Measurements from ENCODE around the gene ABHD16A. TPM values are rescaled to one million over a fixed set of nuclear protein-coding genes. Genes with fewer than 3 reads are reported as not detected.

ABHD16A gene
- total and polyA plus RNA-seq, 2 of the 13 experiments (the other 11 are each of a cell fraction or from before 2014, with no cell fraction given) = 43.5 to 45.4 TPM

DNA sequence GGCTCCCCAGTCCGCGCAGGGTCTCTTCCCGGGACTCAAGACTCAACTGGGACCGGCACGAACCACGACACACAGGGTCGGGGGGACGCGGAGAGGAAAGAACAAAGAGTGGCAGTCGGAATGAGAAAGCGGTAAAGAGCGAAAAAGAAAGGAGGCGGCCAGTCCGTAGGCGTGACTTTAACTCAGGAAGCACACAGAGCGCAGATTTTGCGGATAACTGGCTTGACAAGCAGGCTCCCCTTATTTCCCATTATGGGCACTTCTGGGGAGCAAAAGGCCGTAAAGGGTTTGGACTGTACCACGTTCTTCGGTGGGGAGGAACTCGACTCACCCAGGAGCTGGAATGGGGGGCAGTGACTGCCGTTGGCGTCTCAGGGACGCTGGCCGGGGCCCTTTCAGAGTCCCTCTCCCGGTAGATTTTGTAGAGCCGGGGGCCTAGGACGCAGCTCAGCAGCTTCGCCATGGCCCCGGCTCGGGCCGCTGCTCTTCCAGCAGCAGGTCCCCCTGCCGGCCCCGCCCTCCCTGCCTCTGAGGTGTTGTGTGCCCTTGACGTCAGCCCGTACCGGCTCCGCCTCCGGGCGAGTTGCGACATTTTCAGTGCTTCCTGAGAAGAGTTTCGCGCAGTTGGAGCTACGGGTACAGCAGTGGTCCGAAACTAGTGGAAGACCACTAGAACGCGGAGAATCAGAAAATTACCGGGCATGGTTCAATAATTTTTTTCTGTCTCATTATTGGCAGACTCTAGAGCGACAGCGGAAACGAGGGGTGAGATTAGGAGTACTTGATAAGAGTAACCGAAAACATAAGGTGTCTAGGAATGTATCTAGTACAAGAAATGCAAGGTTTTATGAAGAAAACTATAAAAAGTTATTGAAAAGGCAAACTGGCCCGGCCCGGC, at the start of gene ABHD16A (continued):
- TF ChIP-seq, protein P1, sequence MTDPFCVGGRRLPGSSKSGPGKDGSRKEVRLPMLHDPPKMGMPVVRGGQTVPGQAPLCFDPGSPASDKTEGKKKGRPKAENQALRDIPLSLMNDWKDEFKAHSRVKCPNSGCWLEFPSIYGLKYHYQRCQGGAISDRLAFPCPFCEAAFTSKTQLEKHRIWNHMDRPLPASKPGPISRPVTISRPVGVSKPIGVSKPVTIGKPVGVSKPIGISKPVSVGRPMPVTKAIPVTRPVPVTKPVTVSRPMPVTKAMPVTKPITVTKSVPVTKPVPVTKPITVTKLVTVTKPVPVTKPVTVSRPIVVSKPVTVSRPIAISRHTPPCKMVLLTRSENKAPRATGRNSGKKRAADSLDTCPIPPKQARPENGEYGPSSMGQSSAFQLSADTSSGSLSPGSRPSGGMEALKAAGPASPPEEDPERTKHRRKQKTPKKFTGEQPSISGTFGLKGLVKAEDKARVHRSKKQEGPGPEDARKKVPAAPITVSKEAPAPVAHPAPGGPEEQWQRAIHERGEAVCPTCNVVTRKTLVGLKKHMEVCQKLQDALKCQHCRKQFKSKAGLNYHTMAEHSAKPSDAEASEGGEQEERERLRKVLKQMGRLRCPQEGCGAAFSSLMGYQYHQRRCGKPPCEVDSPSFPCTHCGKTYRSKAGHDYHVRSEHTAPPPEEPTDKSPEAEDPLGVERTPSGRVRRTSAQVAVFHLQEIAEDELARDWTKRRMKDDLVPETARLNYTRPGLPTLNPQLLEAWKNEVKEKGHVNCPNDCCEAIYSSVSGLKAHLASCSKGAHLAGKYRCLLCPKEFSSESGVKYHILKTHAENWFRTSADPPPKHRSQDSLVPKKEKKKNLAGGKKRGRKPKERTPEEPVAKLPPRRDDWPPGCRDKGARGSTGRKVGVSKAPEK (CRISPR knock-in tag; IDR thresholded peaks at IDR 0.05; ENCODE audit: borderline replicate concordance) = no peak
- TF ChIP-seq HOXA5 (CRISPR knock-in tag; IDR thresholded peaks at IDR 0.05) (peak; percentile 75; the same call in 1 of the 2 replicates), TP53 (CRISPR knock-in tag; conservative IDR thresholded peaks at IDR 0.05) (no peak), MIXL1 (CRISPR knock-in tag; IDR thresholded peaks at IDR 0.05) (peak; percentile 66), NFE2L1 (CRISPR knock-in tag; IDR thresholded peaks at IDR 0.05; ENCODE audit: borderline replicate concordance) (no peak), RBFOX2 (IDR thresholded peaks at IDR 0.05; ENCODE audit: low read depth, low read length) (peak; percentile 86), ZBTB21 (CRISPR knock-in tag; IDR thresholded peaks at IDR 0.05) (peak; percentile 94), ZNF33A (CRISPR knock-in tag; IDR thresholded peaks at IDR 0.05; ENCODE audit: borderline replicate concordance) (0 out of 2 replicates have a peak, but pooled peaks have one; percentile 58), SIN3B (IDR thresholded peaks at IDR 0.05; ENCODE audit: low read length) (no peak), RBM22 (optimal IDR thresholded peaks at IDR 0.05; ENCODE audit: low read length) (no peak), JUND (CRISPR knock-in tag; IDR thresholded peaks at IDR 0.05) (peak; percentile 53; the same call in 1 of the 2 replicates), ZNF879 (CRISPR knock-in tag; IDR thresholded peaks at IDR 0.05) (0 out of 2 replicates have a peak, but pooled peaks have one; percentile 68), ZNF263 (CRISPR knock-in tag; IDR thresholded peaks at IDR 0.05) (peak; percentile 27; the same call in 1 of the 2 replicates), SMAD9 (CRISPR knock-in tag; IDR thresholded peaks at IDR 0.05) (no peak), ZNF20 (CRISPR knock-in tag; IDR thresholded peaks at IDR 0.05) (no peak), YEATS2 (CRISPR knock-in tag; IDR thresholded peaks at IDR 0.05; ENCODE audit: borderline replicate concordance) (peak; percentile 94), POGZ (CRISPR knock-in tag; IDR thresholded peaks at IDR 0.05) (peak; percentile 79), ZNF331 (CRISPR knock-in tag; IDR thresholded peaks at IDR 0.05) (peak; percentile 91), ZFP36 (IDR thresholded peaks at IDR 0.05; ENCODE audit: borderline replicate concordance, low read depth, low read length, partially characterized antibody) (no peak), EZH2 (conservative IDR thresholded peaks at IDR 0.05; ENCODE audit: low read depth, low read length) (no peak), MED8 (CRISPR knock-in tag; IDR thresholded peaks at IDR 0.05; ENCODE audit: insufficient replicate concordance) (peak; percentile 73), ZBTB38 (CRISPR knock-in tag; IDR thresholded peaks at IDR 0.05) (peak; percentile 20; the same call in 1 of the 2 replicates)
- TF ChIP-seq, protein P2, sequence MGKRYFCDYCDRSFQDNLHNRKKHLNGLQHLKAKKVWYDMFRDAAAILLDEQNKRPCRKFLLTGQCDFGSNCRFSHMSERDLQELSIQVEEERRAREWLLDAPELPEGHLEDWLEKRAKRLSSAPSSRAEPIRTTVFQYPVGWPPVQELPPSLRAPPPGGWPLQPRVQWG (CRISPR knock-in tag; IDR thresholded peaks at IDR 0.05; ENCODE audit: borderline replicate concordance, low read depth) = no peak
- TF ChIP-seq, protein P3, sequence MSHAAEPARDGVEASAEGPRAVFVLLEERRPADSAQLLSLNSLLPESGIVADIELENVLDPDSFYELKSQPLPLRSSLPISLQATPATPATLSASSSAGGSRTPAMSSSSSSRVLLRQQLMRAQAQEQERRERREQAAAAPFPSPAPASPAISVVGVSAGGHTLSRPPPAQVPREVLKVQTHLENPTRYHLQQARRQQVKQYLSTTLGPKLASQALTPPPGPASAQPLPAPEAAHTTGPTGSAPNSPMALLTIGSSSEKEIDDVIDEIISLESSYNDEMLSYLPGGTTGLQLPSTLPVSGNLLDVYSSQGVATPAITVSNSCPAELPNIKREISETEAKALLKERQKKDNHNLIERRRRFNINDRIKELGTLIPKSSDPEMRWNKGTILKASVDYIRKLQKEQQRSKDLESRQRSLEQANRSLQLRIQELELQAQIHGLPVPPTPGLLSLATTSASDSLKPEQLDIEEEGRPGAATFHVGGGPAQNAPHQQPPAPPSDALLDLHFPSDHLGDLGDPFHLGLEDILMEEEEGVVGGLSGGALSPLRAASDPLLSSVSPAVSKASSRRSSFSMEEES (CRISPR knock-in tag; IDR thresholded peaks at IDR 0.05) = peak; percentile 31; the same call in 1 of the 2 replicates
- TF ChIP-seq, protein P4, sequence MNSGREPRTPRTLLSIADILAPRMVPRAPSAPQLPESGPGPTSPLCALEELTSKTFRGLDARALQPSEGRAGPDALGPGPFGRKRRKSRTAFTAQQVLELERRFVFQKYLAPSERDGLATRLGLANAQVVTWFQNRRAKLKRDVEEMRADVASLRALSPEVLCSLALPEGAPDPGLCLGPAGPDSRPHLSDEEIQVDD (CRISPR knock-in tag; IDR thresholded peaks at IDR 0.05; ENCODE audit: borderline replicate concordance) = no peak
